Small intestine (tissue), 16 donors: ENCODE data around the gene TCF21. TPM values are rescaled to one million over a fixed set of nuclear protein-coding genes. Genes with fewer than 3 reads are reported as not detected.

Source experiments
- DNase-seq, 2 donors: peaks; one replicate each; pipeline versions ENCODE4 v3.0.0 to v3.0.0-alpha.2; 2013
- FAIRE-seq: peaks from 2 replicates; lab custom pipeline; 2012; peaks lifted over from hg19 to GRCh38; lab: Jason Lieb, UNC
- H3K27ac ChIP-seq, 3 donors: one replicate each; pipeline ENCODE4 v1.5.1; 2013; ENCODE audit warnings: low read length in 2 of 3, mild to moderate bottlenecking in 2 of 3, control low read depth in 1 of 3, inconsistent platforms in 1 of 3, low read depth in 1 of 3, moderate library complexity in 1 of 3
- H3K27me3 ChIP-seq, 3 donors: one replicate each; pipeline ENCODE4 v1.6.1; 2013; ENCODE audit warnings: low read length in 3 of 3, inconsistent platforms in 1 of 3; ENCODE audit not compliant: control insufficient read depth in 3 of 3, insufficient read depth in 3 of 3
- H3K36me3 ChIP-seq, 3 donors: one replicate each; pipeline ENCODE4 v1.6.1; 2013; ENCODE audit warnings: low read length in 3 of 3, inconsistent platforms in 1 of 3, low read depth in 1 of 3, mild to moderate bottlenecking in 1 of 3, moderate library complexity in 1 of 3; ENCODE audit not compliant: control insufficient read depth in 3 of 3, insufficient read depth in 2 of 3
- H3K4me1 ChIP-seq, 3 donors: one replicate each; pipeline ENCODE4 v1.6.1; 2013; ENCODE audit warnings: low read length in 2 of 3, inconsistent platforms in 1 of 3, low read depth in 1 of 3, mild to moderate bottlenecking in 1 of 3, moderate library complexity in 1 of 3; ENCODE audit not compliant: control insufficient read depth in 3 of 3, insufficient read depth in 2 of 3
- H3K4me3 ChIP-seq, 3 donors: one replicate each; pipeline ENCODE4 v1.5.1; 2013; ENCODE audit warnings: low read length in 3 of 3, control low read depth in 1 of 3, inconsistent platforms in 1 of 3, low read depth in 1 of 3, mild to moderate bottlenecking in 1 of 3, moderate library complexity in 1 of 3
- H3K9me3 ChIP-seq, 2 donors: one replicate each; pipeline ENCODE4 v1.6.1; 2013; ENCODE audit warnings: low read depth in 1 of 2, low read length in 1 of 2; ENCODE audit not compliant: control insufficient read depth in 2 of 2, insufficient read depth in 1 of 2
- WGBS, 3 donors: extraction: QIAGEN DNeasy Blood & Tissue Kit; methylation state at CpG; one replicate each; pipeline ENCODE4 v1.1.7; 2013; 5-methylcytosine and 5-hydroxymethylcytosine counted together
- long read RNA-seq, 10 donors: transcript quantifications; one replicate each; lab custom pipeline, GENCODE V29; 2026
- polyA plus RNA-seq, 4 donors: library from polyadenylated mRNA; stranded (reverse) in 3 of 4; unstranded in 1 of 4; fragments of 200-250 nt in 3 of 4; fragments of 120-200 nt in 1 of 4; gene quantifications; one replicate each; pipeline versions ENCODE4 v1.2.1 to v1.2.3, GENCODE V29; 2013
- donor health status: healthy with polysubstance abuse.
- donor health status: control.
- donor health status: control.
- donor health status: Bipolar disorder and iron deficiency.
- donor health status: healthy.

The TCF21 gene
- 10 to 100 TPM in 2 of 4 donors, 1 to 10 TPM in 1, under 1 TPM in 1; 0.45 to 15.8 (median 8.8) TPM for polyA plus RNA-seq
- long read RNA-seq, donor 1, full-length matches to known transcripts: 21 of 21 reads
- long read RNA-seq, donor 1, partial matches to known transcripts: 0 of 21 reads
- long read RNA-seq, donor 1, other reads (novel, unspliced or antisense): 0 of 21 reads
- long read RNA-seq, donor 2, full-length matches to known transcripts: 6 of 6 reads
- long read RNA-seq, donor 2, partial matches to known transcripts: 0 of 6 reads
- long read RNA-seq, donor 2, other reads (novel, unspliced or antisense): 0 of 6 reads
- long read RNA-seq, donor 3, full-length matches to known transcripts: 14 of 14 reads
- long read RNA-seq, donor 3, partial matches to known transcripts: 0 of 14 reads
- long read RNA-seq, donor 3, other reads (novel, unspliced or antisense): 0 of 14 reads
- long read RNA-seq, donor 4: 0 reads
- long read RNA-seq, donor 5, full-length matches to known transcripts: 6 of 6 reads
- long read RNA-seq, donor 5, partial matches to known transcripts: 0 of 6 reads
- long read RNA-seq, donor 5, other reads (novel, unspliced or antisense): 0 of 6 reads
- long read RNA-seq, donor 6, full-length matches to known transcripts: 11 of 11 reads
- long read RNA-seq, donor 6, partial matches to known transcripts: 0 of 11 reads
- long read RNA-seq, donor 6, other reads (novel, unspliced or antisense): 0 of 11 reads
- long read RNA-seq, donor 7, full-length matches to known transcripts: 54 of 78 reads
- long read RNA-seq, donor 7, partial matches to known transcripts: 24 of 78 reads
- long read RNA-seq, donor 7, other reads (novel, unspliced or antisense): 0 of 78 reads
- long read RNA-seq, donor 8: 0 reads
- long read RNA-seq, donor 9, full-length matches to known transcripts: 5 of 5 reads
- long read RNA-seq, donor 9, partial matches to known transcripts: 0 of 5 reads
- long read RNA-seq, donor 9, other reads (novel, unspliced or antisense): 0 of 5 reads
- long read RNA-seq, donor 10, full-length matches to known transcripts: 25 of 25 reads
- long read RNA-seq, donor 10, partial matches to known transcripts: 0 of 25 reads
- long read RNA-seq, donor 10, other reads (novel, unspliced or antisense): 0 of 25 reads

- peak within 1 kb of the TSS; percentile 30 to 90 (median 82) for H3K27ac ChIP-seq
- FAIRE-seq: no peak
- H3K9me3 ChIP-seq: no peaks in the 10 kb centered on the region
- WGBS, 3 donors: 10 to 29% (median 27%) methylated on average over 22 of the region's 22 CpGs
- peak within 1 kb of the TSS; percentile 19 to 57 (median 29) for H3K4me3 ChIP-seq
- H3K27me3 ChIP-seq: peaks cover 4 to 62% (median 11%) of the 10 kb centered on the region in 3 donors
- H3K4me1 ChIP-seq: peaks cover 0 to 12% (median 0%) of the 10 kb centered on the region in 3 donors
- peak in 1 of 2 donors; percentile 41 for DNase-seq
- H3K36me3 ChIP-seq: peaks cover 0 to 7% (median 0%) of the 10 kb centered on the region in 3 donors
Measured at GRCh38 chr6:133888929-133889556, at the start of gene TCF21. Gene TCF21 (plus strand): TSS chr6:133889113. CDS start chr6:133889398, 285 bp downstream.

- no peak for FAIRE-seq
- Histone ChIP-seq H3K27me3 (peaks cover 0 to 5% (median 0%) of the 10 kb centered on the region in 3 donors), H3K4me1 (no peaks in the 10 kb centered on the region), H3K9me3 (no peaks in the 10 kb centered on the region), H3K36me3 (no peaks in the 10 kb centered on the region), H3K4me3 (no peak overlapping the region), H3K27ac (no peak overlapping the region)
- no peak for DNase-seq
- WGBS, 3 donors: 43 to 52% (median 45%) methylated on average over 3 of the region's 3 CpGs
Measured at GRCh38 chr6:133841176-133841575, 47.7 kb upstream of the TCF21 start.

- no peak for FAIRE-seq
- H3K4me1 ChIP-seq: no peaks in the 10 kb centered on the region
- no peak for DNase-seq
- no peak overlapping the region for H3K27ac ChIP-seq
- H3K9me3 ChIP-seq: no peaks in the 10 kb centered on the region
- H3K27me3 ChIP-seq: peaks cover 0 to 5% (median 0%) of the 10 kb centered on the region in 3 donors
- no peaks in the 10 kb centered on the region for H3K36me3 ChIP-seq
- H3K4me3 ChIP-seq: no peak overlapping the region
- WGBS, 3 donors: 86 to 95% (median 94%) methylated on average over 2 of the region's 2 CpGs
Measured at GRCh38 chr6:133843098-133843497, 45.8 kb upstream of the TCF21 start.

- FAIRE-seq: no peak
- DNase-seq: no peak
- WGBS, 3 donors: 59 to 72% (median 68%) methylated on average over 1 of the region's 1 CpG
Measured at GRCh38 chr6:133844709-133845108, 44.2 kb upstream of the TCF21 start.

GRCh38 chr6:133854041-133854363, 34.9 kb upstream of the TCF21 start:
- WGBS, 3 donors: 19 to 34% (median 26%) methylated on average over 12 of the region's 12 CpGs
- no peak for FAIRE-seq
- H3K4me1 ChIP-seq: no peaks in the 10 kb centered on the region
- H3K9me3 ChIP-seq: no peaks in the 10 kb centered on the region
- peaks cover 4 to 30% (median 13%) of the 10 kb centered on the region in 3 donors for H3K27me3 ChIP-seq
- no peaks in the 10 kb centered on the region for H3K36me3 ChIP-seq
- H3K27ac ChIP-seq: no peak overlapping the region
- no peak overlapping the region for H3K4me3 ChIP-seq
- no peak for DNase-seq

More at GRCh38 chr6:133844709-133845108, 44.2 kb upstream of the TCF21 start:
- H3K4me1 ChIP-seq: no peaks in the 10 kb centered on the region
- H3K36me3 ChIP-seq: no peaks in the 10 kb centered on the region
- no peak overlapping the region for H3K27ac ChIP-seq
- no peaks in the 10 kb centered on the region for H3K9me3 ChIP-seq
- H3K4me3 ChIP-seq: no peak overlapping the region
- H3K27me3 ChIP-seq: no peaks in the 10 kb centered on the region

- no peak for FAIRE-seq
- Histone ChIP-seq H3K27ac (no peak overlapping the region), H3K9me3 (no peaks in the 10 kb centered on the region), H3K4me1 (no peaks in the 10 kb centered on the region), H3K27me3 (peaks cover 4 to 30% (median 13%) of the 10 kb centered on the region in 3 donors), H3K4me3 (no peak overlapping the region), H3K36me3 (no peaks in the 10 kb centered on the region)
- WGBS, 3 donors: 5 to 18% (median 10%) methylated on average over 37 to 40 of the region's 40 CpGs
- peak; percentile 10 to 47 for DNase-seq
Measured at GRCh38 chr6:133854364-133855275, 34.3 kb upstream of the TCF21 start.

GRCh38 chr6:133855276-133855990, 33.5 kb upstream of the TCF21 start:
- Histone ChIP-seq H3K4me1 (no peaks in the 10 kb centered on the region), H3K9me3 (no peaks in the 10 kb centered on the region), H3K27ac (no peak overlapping the region), H3K36me3 (no peaks in the 10 kb centered on the region), H3K4me3 (no peak overlapping the region), H3K27me3 (peaks cover 4 to 30% (median 13%) of the 10 kb centered on the region in 3 donors)
- 11 to 31% (median 18%) methylated on average over 16 of the region's 16 CpGs for WGBS, 3 donors
- DNase-seq: peak in 1 of 2 donors; percentile 30
- FAIRE-seq: no peak
